MG63 (cell line): ENCODE measurements around the gene UBASH3A. TPM values are rescaled to one million over a fixed set of nuclear protein-coding genes. Genes with fewer than 3 reads are reported as not detected.

ENCODE experiments used
- DNase-seq: peaks from one replicate; pipeline ENCODE4 v3.0.0-alpha.2; 2020
- H3K27me3 ChIP-seq: fragments of 250-450 bp; sonication (Bioruptor Pico); 2 replicates; pipeline ENCODE4 v1.5.1; 2020; ENCODE audit warnings: mild to moderate bottlenecking, moderate library complexity
- H3K36me3 ChIP-seq: fragments of 250-450 bp; sonication (Bioruptor Pico); 2 replicates; pipeline ENCODE4 v1.5.1; 2020; ENCODE audit warnings: mild to moderate bottlenecking, moderate library complexity
- H3K4me3 ChIP-seq: fragments of 250-450 bp; sonication (Bioruptor Pico); 2 replicates; pipeline ENCODE4 v1.5.1; 2020; ENCODE audit warnings: mild to moderate bottlenecking, moderate library complexity
- H3K9me3 ChIP-seq: fragments of 250-450 bp; sonication (Bioruptor Pico); 2 replicates; pipeline ENCODE4 v1.5.1; 2020; ENCODE audit warnings: mild to moderate bottlenecking, moderate library complexity
- total RNA-seq: library from RNA; depleted of rRNA; stranded (reverse); fragments of >200 nt; shearing (Covaris generic); gene quantifications from 2 replicates; pipeline ENCODE4 v1.2.3, GENCODE V29; 2014; ENCODE audit warnings: low replicate concordance

UBASH3A gene
- total RNA-seq, 1 experiment from 2014 or later: not detected

- Histone ChIP-seq H3K9me3 (no peaks in the 10 kb centered on the region), H3K27me3 (no peaks in the 10 kb centered on the region; the same call in 1 of the 2 replicates)
- no peak for DNase-seq
Measured at GRCh38 chr21:42471716-42472330, 68.1 kb downstream of the UBASH3A start.

GRCh38 chr21:42472521-42472920 lies 68.8 kb downstream of the UBASH3A start:
- no peaks in the 10 kb centered on the region; the same call in 1 of the 2 replicates for H3K27me3 ChIP-seq
- DNase-seq: no peak
- H3K4me3 ChIP-seq: no peak overlapping the region
- no peaks in the 10 kb centered on the region for H3K36me3 ChIP-seq
- H3K9me3 ChIP-seq: no peaks in the 10 kb centered on the region

More at GRCh38 chr21:42471716-42472330, 68.1 kb downstream of the UBASH3A start:
- H3K4me3 ChIP-seq: no peak overlapping the region
- no peaks in the 10 kb centered on the region for H3K36me3 ChIP-seq

GRCh38 chr21:42473498-42474042 lies 69.9 kb downstream of the UBASH3A start:
- H3K4me3 ChIP-seq: no peak overlapping the region
- no peaks in the 10 kb centered on the region for H3K36me3 ChIP-seq
- peaks cover under 1% of the 10 kb centered on the region; the same call in 1 of the 2 replicates for H3K27me3 ChIP-seq
- no peaks in the 10 kb centered on the region for H3K9me3 ChIP-seq
- DNase-seq: no peak

- peak; percentile 65 for DNase-seq
- H3K27me3 ChIP-seq: 0 out of 2 replicates have a peak, but pooled peaks cover 2% of the 10 kb centered on the region
- H3K36me3 ChIP-seq: no peaks in the 10 kb centered on the region
- H3K9me3 ChIP-seq: no peaks in the 10 kb centered on the region
- H3K4me3 ChIP-seq: no peak overlapping the region
Measured at GRCh38 chr21:42474043-42474831, 70.5 kb downstream of the UBASH3A start.

DNA sequence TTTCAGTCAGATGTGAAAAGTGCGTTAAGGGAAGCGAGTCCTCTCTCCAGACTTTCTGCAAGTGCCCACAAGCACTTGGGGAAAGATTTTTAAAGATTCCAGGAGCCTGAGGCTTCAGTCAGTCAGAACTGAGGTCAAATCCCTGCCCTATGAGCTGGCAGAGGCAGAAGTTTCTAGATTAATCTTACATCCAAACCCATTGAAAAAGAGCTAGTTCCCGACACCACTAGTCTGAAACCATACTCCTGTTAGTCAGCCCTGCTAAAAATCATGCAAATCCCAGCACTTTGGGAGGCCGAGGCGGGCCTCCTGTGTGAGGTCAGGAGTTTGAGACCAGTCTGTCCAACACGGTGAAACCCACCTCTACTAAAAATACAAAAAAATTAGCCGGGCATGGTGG lies 71.3 kb downstream of the UBASH3A start:
- DNase-seq: no peak
- H3K9me3 ChIP-seq: no peaks in the 10 kb centered on the region
- 0 out of 2 replicates have a peak, but pooled peaks cover 2% of the 10 kb centered on the region for H3K27me3 ChIP-seq
- H3K36me3 ChIP-seq: no peaks in the 10 kb centered on the region
- H3K4me3 ChIP-seq: no peak overlapping the region

DNA sequence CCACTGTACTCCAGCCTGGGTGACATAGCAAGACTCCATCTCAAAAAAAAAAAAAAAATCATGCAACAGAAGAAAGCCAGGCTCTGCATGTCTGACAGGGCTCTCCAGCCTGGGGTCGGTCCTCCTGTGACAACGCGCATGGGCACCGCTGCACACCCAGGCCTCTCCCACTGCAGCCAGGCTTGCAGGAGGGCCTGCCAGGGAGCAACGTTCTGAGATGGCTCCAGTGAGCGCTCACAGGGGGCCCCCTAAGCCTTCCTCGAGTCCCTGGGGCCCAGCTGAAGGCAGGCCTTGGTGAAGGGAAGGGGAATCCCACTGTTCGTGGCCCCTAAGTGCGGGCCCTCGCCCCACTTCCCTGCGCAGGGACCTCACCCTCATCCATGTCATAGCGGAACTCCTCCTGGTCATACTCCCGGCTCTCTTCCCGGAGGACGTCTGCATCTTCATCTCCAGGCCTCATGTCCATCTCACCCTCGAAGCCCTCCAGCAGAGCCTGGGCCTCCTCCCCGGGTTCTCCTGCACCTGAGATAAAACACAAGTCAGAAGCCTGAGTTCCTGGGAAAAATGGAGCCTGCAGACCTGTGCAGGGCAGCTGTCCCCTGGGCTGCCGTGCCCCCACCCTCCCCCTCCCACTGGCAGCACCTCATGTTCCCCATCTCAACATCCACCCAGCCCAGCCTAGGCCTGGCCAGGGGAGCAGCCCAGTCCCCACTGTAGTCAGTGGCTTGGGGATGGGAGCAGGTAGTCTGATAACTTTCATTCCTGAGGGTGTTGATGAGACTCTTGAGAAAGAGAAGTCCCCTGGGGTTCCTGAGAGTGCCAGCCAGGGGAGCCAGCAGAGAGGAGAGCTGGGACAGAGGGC lies 72.1 kb downstream of the UBASH3A start:
- no peak for DNase-seq

DNA sequence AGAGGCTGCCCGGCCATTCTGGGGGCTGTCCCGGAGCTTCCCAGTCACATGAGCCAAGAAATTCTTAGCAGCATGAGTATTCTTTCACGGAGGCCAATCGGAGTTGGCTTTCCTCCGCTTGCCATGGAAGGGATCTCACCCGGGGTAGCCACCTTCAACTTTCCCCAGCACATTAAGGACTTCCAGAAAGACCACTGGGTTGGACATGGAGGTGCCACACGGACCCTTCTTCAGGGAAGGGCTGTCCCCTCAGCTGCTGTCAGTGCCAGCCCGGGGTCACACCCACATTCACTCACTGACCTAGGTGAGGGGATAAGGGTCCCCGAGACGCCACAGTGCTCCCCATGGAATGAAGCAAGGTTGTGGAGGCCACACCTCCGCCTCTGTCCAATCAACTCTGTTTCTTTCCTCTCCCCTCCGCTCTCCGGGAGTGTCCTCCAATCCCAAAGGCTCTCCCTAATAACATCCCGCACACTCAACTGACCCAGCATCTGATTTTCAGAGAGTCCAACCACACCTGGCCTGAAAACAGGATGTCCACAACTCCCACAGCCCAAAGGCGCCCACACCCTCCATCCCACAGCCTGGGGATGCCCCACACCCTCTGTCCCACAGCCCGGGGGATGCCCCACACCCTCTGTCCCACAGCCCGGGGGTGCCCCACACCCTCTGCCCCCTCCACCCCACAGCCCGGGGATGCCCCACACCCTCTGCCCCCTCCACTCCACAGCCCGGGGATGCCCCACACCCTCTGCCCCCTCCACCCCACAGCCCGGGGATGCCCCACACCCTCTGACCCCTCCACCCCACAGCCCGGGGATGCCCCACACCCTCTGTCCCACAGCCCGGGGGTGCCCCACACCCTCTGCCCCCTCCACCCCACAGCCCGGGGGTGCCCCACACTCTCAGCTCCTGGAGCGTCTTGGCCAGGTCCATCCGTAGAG lies 73.0 kb downstream of the UBASH3A start:
- H3K4me3 ChIP-seq: no peak overlapping the region
- no peaks in the 10 kb centered on the region for H3K36me3 ChIP-seq
- no peaks in the 10 kb centered on the region for H3K9me3 ChIP-seq
- 0 out of 2 replicates have a peak, but pooled peaks cover 2% of the 10 kb centered on the region for H3K27me3 ChIP-seq
- no peak for DNase-seq

More for the DNA sequence above, 72.1 kb downstream of the UBASH3A start:
- Histone ChIP-seq H3K9me3 (no peaks in the 10 kb centered on the region), H3K4me3 (no peak overlapping the region), H3K27me3 (0 out of 2 replicates have a peak, but pooled peaks cover 2% of the 10 kb centered on the region), H3K36me3 (no peaks in the 10 kb centered on the region)

GRCh38 chr21:42478504-42478903 lies 74.8 kb downstream of the UBASH3A start:
- no peak for DNase-seq
- Histone ChIP-seq H3K9me3 (no peaks in the 10 kb centered on the region), H3K4me3 (no peak overlapping the region), H3K27me3 (0 out of 2 replicates have a peak, but pooled peaks cover 2% of the 10 kb centered on the region), H3K36me3 (no peaks in the 10 kb centered on the region)

DNA sequence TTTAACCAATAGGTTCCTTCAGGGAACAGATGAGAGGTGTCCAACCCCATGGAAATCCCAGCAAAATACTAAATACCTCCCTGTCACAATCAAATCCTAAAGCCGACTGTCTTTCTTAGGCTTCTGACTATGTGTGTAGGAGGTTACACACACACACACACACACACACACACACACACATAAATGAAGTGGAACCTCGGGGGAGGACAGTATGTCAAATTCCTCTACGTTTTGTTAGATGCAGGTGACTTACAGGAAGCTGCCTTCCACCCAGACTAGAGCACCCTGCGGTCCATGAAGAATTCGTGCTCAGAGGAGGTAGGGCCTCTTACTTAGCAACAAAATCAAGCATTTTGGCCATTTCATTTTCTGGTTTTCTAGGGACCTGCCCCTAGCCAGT lies 75.9 kb downstream of the UBASH3A start:
- Histone ChIP-seq H3K9me3 (no peaks in the 10 kb centered on the region), H3K27me3 (0 out of 2 replicates have a peak, but pooled peaks cover 2% of the 10 kb centered on the region), H3K4me3 (no peak overlapping the region), H3K36me3 (no peaks in the 10 kb centered on the region)
- no peak for DNase-seq

DNA sequence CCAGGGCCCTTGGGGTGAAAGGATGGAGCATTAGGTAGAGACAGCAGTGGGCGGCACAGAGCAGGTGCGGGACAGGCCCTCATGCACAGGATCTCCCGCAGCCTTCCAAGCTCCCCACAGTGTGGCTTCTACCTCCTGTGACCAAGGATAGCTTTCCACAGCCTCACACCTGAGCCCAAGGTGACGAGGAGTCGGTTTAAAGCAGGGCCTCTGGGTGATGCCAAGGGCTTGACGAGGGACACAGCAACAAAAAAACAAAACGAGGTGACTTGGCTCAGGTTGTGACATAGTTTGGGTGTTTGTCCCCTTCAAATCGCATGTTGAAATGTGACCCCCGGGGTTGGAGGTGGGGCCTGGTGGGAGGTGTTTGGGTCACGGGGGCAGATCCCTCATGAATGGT lies 77.0 kb downstream of the UBASH3A start:
- no peak for DNase-seq
- Histone ChIP-seq H3K4me3 (no peak overlapping the region), H3K9me3 (no peaks in the 10 kb centered on the region)

DNA sequence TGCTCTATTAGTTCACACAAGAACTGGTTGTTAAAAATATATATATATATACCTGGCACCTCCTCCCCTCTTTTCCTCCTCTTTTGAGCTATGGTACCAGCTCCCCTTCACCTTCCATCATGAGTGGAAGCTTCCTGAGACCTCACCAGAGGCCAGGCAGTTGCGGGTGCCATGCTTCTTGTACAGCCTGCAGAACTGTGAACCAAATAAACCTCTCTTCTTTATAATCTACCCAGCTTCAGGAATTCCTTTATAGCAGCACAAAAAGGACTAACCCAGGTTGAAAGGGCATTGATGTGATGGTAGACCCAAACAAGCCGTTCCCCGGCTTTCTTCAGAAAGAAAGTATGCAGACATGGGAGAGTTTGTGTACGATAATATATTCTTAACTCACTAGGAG lies 77.5 kb downstream of the UBASH3A start:
- H3K9me3 ChIP-seq: no peaks in the 10 kb centered on the region
- no peak for DNase-seq
- H3K4me3 ChIP-seq: no peak overlapping the region
- H3K27me3 ChIP-seq: 0 out of 2 replicates have a peak, but pooled peaks cover 2% of the 10 kb centered on the region
- no peaks in the 10 kb centered on the region for H3K36me3 ChIP-seq

More for the DNA sequence above, 77.0 kb downstream of the UBASH3A start:
- Histone ChIP-seq H3K36me3 (no peaks in the 10 kb centered on the region), H3K27me3 (0 out of 2 replicates have a peak, but pooled peaks cover 2% of the 10 kb centered on the region)

DNA sequence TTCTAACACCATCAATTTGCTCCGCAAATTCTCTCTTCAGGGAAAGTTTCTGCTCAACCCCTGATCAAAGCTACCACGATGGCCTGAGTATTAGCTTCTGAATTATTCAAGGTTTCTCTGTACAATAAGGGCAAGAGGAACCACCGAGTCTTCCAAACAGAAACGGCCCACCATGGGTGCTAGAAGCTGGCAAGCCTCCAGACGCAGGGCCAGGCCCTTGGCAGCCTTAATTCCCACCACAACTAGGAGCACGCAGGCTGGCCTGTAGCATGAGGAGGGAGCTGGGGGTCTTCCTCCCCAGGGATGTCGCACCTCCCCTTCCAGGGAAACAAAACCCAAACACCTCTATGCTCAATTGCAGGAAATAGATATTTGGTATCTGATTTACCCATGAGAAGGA lies 81.3 kb downstream of the UBASH3A start:
- Histone ChIP-seq H3K27me3 (peaks cover 12% of the 10 kb centered on the region), H3K36me3 (no peaks in the 10 kb centered on the region), H3K4me3 (no peak overlapping the region), H3K9me3 (no peaks in the 10 kb centered on the region; the same call in 1 of the 2 replicates)
- DNase-seq: no peak

- no peak for DNase-seq
- no peaks in the 10 kb centered on the region; the same call in 1 of the 2 replicates for H3K9me3 ChIP-seq
Measured at GRCh38 chr21:42486072-42486471, 82.4 kb downstream of the UBASH3A start.

DNA sequence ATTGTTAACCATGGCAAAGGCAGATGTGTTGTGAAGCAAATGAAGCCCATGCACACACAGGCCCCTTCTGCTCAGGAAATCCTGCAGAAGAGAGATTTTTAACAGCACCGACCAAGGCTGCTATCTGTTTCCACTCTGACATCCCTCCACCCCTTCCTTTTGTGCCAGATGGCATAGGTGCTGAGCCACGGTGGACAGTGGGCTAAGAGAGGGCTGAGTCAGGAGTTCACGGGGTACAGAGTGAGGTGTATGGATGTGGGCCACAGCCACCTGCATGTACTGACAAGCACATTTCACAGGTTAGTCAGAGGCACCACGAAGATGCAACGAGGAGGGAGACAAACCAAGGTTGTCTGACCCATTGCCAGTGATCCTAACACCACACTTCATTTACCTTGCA lies 82.8 kb downstream of the UBASH3A start:
- no peaks in the 10 kb centered on the region for H3K36me3 ChIP-seq
- no peak overlapping the region for H3K4me3 ChIP-seq
- H3K27me3 ChIP-seq: peaks cover 15% of the 10 kb centered on the region
- no peaks in the 10 kb centered on the region; the same call in 1 of the 2 replicates for H3K9me3 ChIP-seq
- no peak for DNase-seq

More at GRCh38 chr21:42486072-42486471, 82.4 kb downstream of the UBASH3A start:
- H3K4me3 ChIP-seq: no peak overlapping the region
- peaks cover 15% of the 10 kb centered on the region for H3K27me3 ChIP-seq
- H3K36me3 ChIP-seq: no peaks in the 10 kb centered on the region

DNA sequence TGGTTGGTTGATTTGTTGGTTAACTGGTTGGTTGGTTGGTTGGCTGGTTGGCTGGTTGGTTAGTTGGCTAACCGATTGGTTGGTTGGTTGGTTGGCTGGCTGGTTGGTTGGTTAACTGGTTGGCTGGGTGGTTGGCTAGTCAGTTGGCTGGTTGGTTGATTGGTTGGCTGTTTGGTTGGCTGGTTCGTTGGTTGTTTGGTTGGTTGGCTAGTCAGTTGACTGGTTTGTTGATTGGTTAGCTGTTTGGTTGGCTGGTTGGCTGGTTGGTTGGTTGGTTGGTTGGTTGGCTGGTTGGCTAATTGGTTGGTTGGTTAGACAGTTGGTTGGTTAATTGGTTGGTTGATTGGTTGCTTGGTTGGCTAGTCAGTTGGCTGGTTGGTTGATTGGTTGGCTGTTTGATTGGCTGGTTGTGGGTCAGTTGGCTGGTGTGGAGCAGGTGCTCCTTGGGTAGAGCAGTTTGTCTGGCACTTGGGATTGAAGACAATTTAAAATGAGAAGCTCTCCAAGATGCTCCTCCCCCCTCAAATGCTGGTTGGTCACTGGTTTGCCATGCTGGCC lies 85.4 kb downstream of the UBASH3A start:
- Histone ChIP-seq H3K4me3 (no peak overlapping the region), H3K27me3 (peaks cover 15% of the 10 kb centered on the region), H3K9me3 (no peaks in the 10 kb centered on the region; the same call in 1 of the 2 replicates), H3K36me3 (no peaks in the 10 kb centered on the region)
- DNase-seq: no peak
